ENCODE data around the gene SLIT2. TPM values are rescaled to one million over a fixed set of nuclear protein-coding genes. Genes with fewer than 3 reads are reported as not detected.

The SLIT2 gene
- total and polyA plus RNA-seq, 2 donors (not counting 1 experiment from before 2014, with no cell fraction given) = not detected

DNA sequence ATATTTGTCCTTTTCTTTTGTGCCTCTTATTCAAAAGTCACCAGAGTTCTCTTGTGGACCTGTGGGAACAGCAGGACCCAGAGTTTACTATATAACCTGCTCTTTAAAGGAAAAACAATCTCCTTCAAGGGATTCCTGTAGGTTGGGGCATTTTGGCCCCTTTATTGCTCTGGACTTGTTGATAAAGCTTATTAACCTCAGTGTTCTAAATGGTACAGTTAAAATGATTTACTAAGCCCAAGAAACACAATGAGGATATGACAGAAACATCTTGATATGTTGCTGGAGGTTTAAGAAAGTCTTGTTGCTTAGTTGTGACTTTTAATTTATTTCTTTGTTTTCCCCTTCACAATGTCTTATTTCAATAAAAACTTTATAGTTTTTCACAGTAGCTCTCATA lies 46.8 kb downstream of the SLIT2 start:
- DNase-seq = no peak
- intact Hi-C loops (cut with micrococcal nuclease) = no loop called here
- Histone ChIP-seq H3K36me3 (replicated peaks in 1 of 2; ENCODE audit: control extremely low read depth in 1 of 2, control insufficient read depth in 1 of 2, extremely low read depth in 1 of 2, insufficient read depth in 2 of 2, low read length in 1 of 2) (no peaks in the 10 kb centered on the region), H3K4me2 (replicated peaks; ENCODE audit: low read depth, low read length, poor library complexity, severe bottlenecking) (no peak overlapping the region), H3K27ac (ENCODE audit: low read length in 2 of 2) (no peak overlapping the region), H3K4me1 (ENCODE audit: control insufficient read depth in 2 of 2, insufficient read depth in 2 of 2, low read length in 2 of 2) (no peaks in the 10 kb centered on the region), H3K9ac (ENCODE audit: low read length) (no peak overlapping the region), H3K4me3 (ENCODE audit: control extremely low read depth in 1 of 5, extremely low read depth in 1 of 5, insufficient read depth in 1 of 5, low read depth in 2 of 5, low read length in 4 of 5) (no peak overlapping the region), H4K20me1 (ENCODE audit: control insufficient read depth, insufficient read depth, low read length, poor library complexity, severe bottlenecking) (no peaks in the 10 kb centered on the region), H3K9me3 (ENCODE audit: control extremely low read depth in 1 of 3, control insufficient read depth in 2 of 3, insufficient read depth in 1 of 3, low read length in 2 of 3) (no peaks in the 10 kb centered on the region), H3K79me2 (ENCODE audit: control insufficient read depth, insufficient read depth, low read length) (no peaks in the 10 kb centered on the region), H3K27me3 (replicated peaks in 1 of 4; ENCODE audit: control extremely low read depth in 1 of 4, control insufficient read depth in 3 of 4, insufficient read depth in 4 of 4, low read length in 3 of 4) (no peaks in the 10 kb centered on the region), H2AFZ (ENCODE audit: insufficient read depth, low read depth, low read length, poor library complexity, severe bottlenecking) (no peak overlapping the region)
- Mint-ChIP-seq H3K4me1 (no peaks in the 10 kb centered on the region), H3K27ac (no peak overlapping the region), H3K27me3 (no peaks in the 10 kb centered on the region), H3K9me3 (ENCODE audit: insufficient read depth) (no peaks in the 10 kb centered on the region), H3K4me3 (no peak overlapping the region)
- ChIA-PET POLR2A (no interaction called here), CTCF (no interaction called here)
- ATAC-seq (ENCODE audit: low read depth) = no peak
- TF ChIP-seq, protein P1, sequence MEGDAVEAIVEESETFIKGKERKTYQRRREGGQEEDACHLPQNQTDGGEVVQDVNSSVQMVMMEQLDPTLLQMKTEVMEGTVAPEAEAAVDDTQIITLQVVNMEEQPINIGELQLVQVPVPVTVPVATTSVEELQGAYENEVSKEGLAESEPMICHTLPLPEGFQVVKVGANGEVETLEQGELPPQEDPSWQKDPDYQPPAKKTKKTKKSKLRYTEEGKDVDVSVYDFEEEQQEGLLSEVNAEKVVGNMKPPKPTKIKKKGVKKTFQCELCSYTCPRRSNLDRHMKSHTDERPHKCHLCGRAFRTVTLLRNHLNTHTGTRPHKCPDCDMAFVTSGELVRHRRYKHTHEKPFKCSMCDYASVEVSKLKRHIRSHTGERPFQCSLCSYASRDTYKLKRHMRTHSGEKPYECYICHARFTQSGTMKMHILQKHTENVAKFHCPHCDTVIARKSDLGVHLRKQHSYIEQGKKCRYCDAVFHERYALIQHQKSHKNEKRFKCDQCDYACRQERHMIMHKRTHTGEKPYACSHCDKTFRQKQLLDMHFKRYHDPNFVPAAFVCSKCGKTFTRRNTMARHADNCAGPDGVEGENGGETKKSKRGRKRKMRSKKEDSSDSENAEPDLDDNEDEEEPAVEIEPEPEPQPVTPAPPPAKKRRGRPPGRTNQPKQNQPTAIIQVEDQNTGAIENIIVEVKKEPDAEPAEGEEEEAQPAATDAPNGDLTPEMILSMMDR (IDR thresholded peaks at IDR 0.05) = no peak
- no peak for TF ChIP-seq EZH2 (IDR thresholded peaks at IDR 0.05; ENCODE audit: borderline replicate concordance, insufficient read depth, low read depth, low read length, poor library complexity, severe bottlenecking)

DNA sequence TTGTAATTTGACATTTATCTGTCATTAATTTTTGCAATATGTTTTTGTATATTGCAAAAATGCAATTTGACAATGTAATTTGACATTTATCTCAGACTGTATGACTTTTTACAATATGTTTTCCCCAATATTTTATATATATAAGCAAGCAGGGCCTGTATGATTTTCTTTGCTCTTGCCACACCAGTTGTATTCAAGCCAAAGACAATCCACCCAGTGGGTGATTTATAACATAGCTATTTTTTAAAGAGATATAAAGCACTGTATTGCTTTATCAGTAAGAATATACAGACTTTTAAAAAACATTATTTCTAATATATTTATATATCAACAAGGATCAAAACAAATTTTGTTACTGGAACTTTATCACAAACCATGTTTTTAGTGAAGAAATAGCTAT lies 47.3 kb downstream of the SLIT2 start:
- Mint-ChIP-seq H3K4me1 (no peaks in the 10 kb centered on the region), H3K27ac (no peak overlapping the region), H3K4me3 (no peak overlapping the region), H3K9me3 (ENCODE audit: insufficient read depth) (no peaks in the 10 kb centered on the region), H3K27me3 (no peaks in the 10 kb centered on the region)
- Histone ChIP-seq H3K36me3 (replicated peaks in 1 of 2; ENCODE audit: control extremely low read depth in 1 of 2, control insufficient read depth in 1 of 2, extremely low read depth in 1 of 2, insufficient read depth in 2 of 2, low read length in 1 of 2) (no peaks in the 10 kb centered on the region), H3K4me3 (ENCODE audit: control extremely low read depth in 1 of 5, extremely low read depth in 1 of 5, insufficient read depth in 1 of 5, low read depth in 2 of 5, low read length in 4 of 5) (no peak overlapping the region), H3K4me2 (replicated peaks; ENCODE audit: low read depth, low read length, poor library complexity, severe bottlenecking) (no peak overlapping the region), H3K4me1 (ENCODE audit: control insufficient read depth in 2 of 2, insufficient read depth in 2 of 2, low read length in 2 of 2) (no peaks in the 10 kb centered on the region), H4K20me1 (ENCODE audit: control insufficient read depth, insufficient read depth, low read length, poor library complexity, severe bottlenecking) (no peaks in the 10 kb centered on the region), H3K27me3 (replicated peaks in 1 of 4; ENCODE audit: control extremely low read depth in 1 of 4, control insufficient read depth in 3 of 4, insufficient read depth in 4 of 4, low read length in 3 of 4) (no peaks in the 10 kb centered on the region), H3K79me2 (ENCODE audit: control insufficient read depth, insufficient read depth, low read length) (no peaks in the 10 kb centered on the region), H3K9me3 (ENCODE audit: control extremely low read depth in 1 of 3, control insufficient read depth in 2 of 3, insufficient read depth in 1 of 3, low read length in 2 of 3) (no peaks in the 10 kb centered on the region), H2AFZ (ENCODE audit: insufficient read depth, low read depth, low read length, poor library complexity, severe bottlenecking) (no peak overlapping the region), H3K9ac (ENCODE audit: low read length) (no peak overlapping the region), H3K27ac (ENCODE audit: low read length in 2 of 2) (no peak overlapping the region)
- TF ChIP-seq, protein P1 (IDR thresholded peaks at IDR 0.05) = no peak
- no peak for TF ChIP-seq EZH2 (IDR thresholded peaks at IDR 0.05; ENCODE audit: borderline replicate concordance, insufficient read depth, low read depth, low read length, poor library complexity, severe bottlenecking)
- DNase-seq (no peak), ATAC-seq (ENCODE audit: low read depth) (no peak)
- CTCF ChIA-PET = no interaction called here
- intact Hi-C loops (cut with micrococcal nuclease) = no loop called here
- POLR2A ChIA-PET = no interaction called here

All from B cell (primary cell).